Stimulated activated CD8-positive, alpha-beta memory T cell treated with anti-CD3 and anti-CD28 coated beads, Interleukin-4, amount 100 ng/mL, for 24 hours (primary cell): Measurements from ENCODE around the gene TMEM42.

Experiments used
- DNase-seq: peaks from one replicate; pipeline ENCODE4 v3.0.0-alpha.2; 2020; ENCODE audit warnings: low read depth

The TMEM42 gene

GRCh38 chr3:44874308-44874707, 12.6 kb downstream of the TMEM42 start, which contains the start of gene TGM4:
Gene TGM4 (plus strand): TSS chr3:44874608. CDS start chr3:44874679, 71 bp downstream.
- DNase-seq, result no peak

DNA sequence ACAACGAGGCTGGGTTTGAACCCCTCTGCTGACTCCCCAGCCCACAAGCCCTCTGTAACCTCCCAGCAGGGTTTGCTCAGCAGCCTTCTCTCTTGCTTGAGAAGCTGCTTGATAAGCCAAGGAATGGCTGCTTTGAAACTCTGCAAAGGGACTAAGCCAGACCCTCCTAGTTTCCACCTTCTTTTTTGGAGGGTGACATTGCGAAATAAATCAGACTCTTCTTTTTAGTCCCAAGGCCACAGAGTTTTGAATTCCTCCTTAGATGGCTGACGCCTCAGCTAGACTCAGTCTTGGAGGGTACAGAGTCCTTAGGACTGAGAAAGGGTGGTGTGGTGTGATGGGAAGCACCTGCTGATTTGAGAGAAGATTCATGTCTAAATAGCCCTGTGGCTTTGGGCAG, 13.9 kb downstream of the TMEM42 start:
- no peak for DNase-seq

DNA sequence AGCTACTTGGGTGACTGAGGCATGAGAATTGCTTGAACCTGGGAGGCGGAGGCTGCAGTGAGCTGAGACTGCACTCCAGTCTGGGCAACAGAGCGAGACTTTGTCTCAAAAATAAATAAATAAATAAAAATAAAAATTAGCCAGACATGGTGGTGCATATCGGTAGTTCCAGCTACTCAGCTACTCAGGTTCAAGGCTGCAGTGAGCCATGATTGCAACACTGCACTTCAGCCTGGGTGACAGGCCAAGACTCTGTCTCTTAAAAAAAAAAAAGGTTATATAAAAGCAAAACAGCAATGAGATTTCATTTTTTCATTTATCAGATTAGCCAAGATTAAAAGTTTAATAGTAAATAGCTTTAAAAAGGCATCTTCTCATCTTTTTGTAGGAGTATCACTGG, 15.6 kb downstream of the TMEM42 start:
- DNase-seq, result no peak

GRCh38 chr3:44880284-44880683, 18.6 kb downstream of the TMEM42 start:
- no peak for DNase-seq

GRCh38 chr3:44883213-44883955, 21.7 kb downstream of the TMEM42 start:
- DNase-seq, result no peak

DNA sequence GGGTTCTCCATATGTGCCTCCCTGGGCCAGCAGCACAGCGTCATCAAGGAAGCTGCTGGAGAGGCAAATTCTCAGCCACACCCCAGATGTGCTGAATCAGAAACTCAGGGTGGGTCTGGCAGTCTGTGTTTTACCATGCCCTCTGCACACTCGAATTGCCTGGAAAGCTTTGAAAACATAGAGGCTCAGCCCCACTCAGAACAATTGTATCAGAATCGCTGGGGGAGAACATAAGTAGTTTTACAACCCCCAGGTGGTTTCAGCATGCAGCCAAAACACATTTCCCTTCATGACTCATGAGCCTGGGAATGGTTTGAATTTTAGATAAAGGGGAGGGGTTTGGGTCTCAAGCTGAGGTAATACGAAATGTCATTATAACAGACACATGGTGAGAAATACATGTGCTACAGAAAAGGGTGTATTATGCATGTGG, 22.3 kb downstream of the TMEM42 start:
- no peak for DNase-seq

DNA sequence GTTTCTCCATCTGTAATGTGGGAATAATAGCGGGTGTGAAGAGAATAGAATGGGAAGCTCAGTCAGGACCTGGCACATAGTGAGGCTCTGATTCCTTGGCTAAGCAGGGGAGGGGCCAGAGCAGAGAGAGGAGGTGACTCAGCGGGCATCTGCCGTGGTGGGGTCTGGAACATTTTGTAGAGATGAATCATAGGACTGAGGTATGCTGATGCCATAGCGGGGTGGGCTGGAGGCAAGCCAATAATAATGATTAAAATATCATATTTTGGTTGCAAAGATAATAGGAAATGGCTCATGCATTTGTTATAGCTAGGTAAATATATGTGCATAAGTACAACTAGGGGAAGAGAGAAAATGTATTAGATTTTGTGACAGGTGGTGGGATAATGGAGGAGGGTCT, 23.9 kb downstream of the TMEM42 start:
- DNase-seq, result no peak

DNA sequence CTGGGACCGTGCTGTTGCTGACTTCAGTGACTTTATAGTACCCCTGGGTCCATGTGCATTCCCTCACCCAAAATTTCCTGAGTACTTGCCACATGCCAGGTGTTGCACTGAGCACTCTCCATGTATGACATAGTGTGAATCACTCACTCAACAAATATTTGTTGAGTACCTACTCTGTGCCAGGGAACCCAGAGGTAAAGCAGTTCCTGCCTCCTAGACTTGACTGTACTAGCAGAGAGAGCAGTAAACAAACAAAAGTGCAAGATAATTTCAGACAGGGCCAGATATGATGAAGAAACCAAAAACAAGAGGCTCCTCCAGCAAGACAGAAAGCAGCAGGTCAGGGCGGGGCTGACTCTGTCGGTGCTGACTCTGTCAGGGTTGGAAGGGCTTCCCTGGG, 24.8 kb downstream of the TMEM42 start:
- DNase-seq, result no peak

DNA sequence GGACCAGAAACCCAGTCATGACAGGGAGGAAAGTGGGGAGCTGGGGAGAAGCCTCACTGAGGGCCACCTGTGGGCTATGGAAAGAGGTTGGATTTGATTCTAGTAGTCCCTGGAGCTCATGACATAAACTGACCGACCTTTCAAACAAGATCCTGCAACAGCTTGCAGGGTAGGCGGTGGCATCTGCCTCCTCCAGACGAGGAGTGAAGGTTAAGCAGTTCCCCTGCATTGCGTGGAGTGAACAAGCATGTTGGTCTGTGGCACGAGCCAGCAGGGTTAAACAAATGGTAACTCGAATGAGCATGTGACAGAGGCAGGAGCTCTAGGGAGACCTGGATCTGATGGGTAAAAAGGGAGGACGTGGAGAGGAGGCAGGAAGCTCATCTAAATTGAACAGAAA, 25.4 kb downstream of the TMEM42 start:
- DNase-seq, result no peak

DNA sequence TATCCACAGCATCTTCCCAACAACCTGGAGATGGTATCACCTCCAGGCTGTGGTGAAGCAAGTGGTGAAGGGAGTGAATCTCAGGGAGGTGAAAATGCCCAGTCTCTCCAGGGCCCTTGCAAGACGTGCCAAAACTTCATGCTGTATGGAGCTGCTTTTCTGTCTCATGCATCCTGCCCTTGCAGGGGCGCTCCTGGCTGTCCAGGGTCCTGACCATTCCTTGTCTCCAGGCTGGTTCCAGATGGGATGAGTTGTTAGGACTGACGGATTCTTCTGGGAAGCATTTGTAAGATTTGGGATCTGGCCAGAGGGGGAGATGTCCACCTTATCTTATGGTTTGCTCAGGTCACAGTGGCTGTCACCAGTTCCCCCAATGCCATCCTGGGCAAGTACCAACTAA, 28.5 kb downstream of the TMEM42 start:
- no peak for DNase-seq

GRCh38 chr3:44890852-44891251, 29.1 kb downstream of the TMEM42 start:
- no peak for DNase-seq

- DNase-seq, result no peak
Observed at GRCh38 chr3:44892689-44893088, 31.0 kb downstream of the TMEM42 start.

GRCh38 chr3:44893097-44893496, 31.4 kb downstream of the TMEM42 start:
- DNase-seq, result no peak

DNA sequence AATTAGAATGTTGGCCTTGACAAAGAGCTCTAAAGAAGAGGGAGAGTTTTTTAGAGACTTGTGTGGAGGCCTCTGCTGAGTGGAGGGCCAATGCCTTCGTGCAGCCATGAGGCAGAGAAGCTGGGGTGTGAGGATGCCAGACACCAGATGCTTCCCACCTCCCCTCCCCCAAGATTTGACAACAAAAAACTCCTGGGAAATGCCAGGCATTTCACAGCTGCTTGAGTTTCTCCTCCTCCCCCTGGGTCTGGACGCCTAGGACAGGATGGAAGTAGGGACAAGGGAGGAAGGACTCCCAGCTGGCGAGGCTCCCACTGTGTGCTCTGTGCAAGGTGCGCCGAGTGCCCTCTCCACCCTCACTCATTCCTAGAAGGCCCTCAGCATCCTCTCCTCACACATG, 32.8 kb downstream of the TMEM42 start:
- DNase-seq, result no peak

DNA sequence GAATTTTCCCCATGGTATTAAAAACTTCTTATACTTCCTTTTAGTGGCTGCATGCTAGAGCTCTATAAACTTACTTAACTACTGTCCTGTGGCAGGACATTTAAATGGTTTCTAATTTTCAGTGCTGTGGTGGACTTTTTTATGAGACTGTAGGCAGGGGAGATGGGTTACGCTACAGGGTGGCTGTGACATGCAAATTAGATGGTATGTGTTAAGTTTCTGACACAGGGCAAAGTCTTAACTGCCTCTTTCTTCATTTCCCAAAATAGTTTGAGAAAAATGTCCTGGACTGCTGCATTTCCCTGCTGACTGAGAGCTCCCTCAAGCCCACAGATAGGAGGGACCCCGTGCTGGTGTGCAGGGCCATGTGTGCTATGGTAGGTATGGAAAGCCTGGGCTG, 34.7 kb downstream of the TMEM42 start:
- DNase-seq, result no peak

- no peak for DNase-seq
Observed at GRCh38 chr3:44899683-44900367, 38.1 kb downstream of the TMEM42 start.

DNA sequence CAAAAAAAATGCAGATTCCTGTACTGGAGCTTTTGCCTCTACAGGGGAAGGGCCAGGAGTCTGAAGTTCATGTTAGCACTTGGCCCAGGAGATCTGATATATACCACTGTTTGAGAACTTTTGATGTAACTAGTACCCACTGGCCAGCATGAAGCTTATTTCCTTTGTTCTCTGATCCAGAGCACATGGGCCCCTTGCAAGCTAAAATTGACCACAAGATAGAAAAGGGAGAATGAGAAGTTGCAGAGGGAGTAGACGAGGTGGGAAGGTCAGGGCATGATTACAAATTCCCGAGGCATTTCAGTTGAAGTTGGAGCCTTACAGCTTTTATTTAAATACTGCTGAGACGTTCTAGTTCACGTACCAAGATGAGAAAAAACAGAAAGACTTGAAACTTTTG, 40.9 kb downstream of the TMEM42 start:
- DNase-seq, result no peak

- no peak for DNase-seq
Observed at GRCh38 chr3:44903314-44903713, 41.6 kb downstream of the TMEM42 start.

DNA sequence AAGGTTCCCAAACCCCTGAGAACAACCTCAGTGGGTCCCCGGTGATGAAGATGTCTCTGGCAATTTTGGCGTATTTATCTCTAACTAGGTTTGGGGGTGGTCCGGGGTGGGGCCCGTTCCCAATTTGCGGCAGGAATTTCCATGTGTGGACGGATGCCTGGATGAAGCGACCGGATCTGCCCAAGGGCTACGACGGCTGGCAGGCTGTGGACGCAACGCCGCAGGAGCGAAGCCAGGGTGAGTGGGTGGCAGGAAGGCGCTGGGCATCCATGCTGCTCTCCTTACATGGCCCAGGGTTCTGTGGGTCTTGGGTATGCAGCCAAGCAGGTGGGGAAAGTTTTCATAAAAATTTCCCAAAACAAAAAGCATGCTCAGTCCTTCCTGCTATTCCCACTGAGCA, 42.0 kb downstream of the TMEM42 start:
- DNase-seq, result no peak

- no peak for DNase-seq
Observed at GRCh38 chr3:44905446-44906157, 43.9 kb downstream of the TMEM42 start.

DNA sequence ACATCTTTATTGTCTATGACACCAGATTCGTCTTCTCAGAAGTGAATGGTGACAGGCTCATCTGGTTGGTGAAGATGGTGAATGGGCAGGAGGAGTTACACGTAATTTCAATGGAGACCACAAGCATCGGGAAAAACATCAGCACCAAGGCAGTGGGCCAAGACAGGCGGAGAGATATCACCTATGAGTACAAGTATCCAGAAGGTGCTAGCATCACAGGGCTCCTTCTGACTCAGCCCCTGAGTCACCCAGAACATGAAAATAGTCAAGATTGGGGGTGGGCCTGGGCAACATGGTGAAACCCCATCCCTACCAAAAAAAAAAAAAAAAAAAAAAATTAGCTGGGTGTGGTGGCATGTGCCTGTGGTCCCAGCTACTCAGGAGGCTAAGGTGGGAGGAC, 45.3 kb downstream of the TMEM42 start:
- no peak for DNase-seq

DNA sequence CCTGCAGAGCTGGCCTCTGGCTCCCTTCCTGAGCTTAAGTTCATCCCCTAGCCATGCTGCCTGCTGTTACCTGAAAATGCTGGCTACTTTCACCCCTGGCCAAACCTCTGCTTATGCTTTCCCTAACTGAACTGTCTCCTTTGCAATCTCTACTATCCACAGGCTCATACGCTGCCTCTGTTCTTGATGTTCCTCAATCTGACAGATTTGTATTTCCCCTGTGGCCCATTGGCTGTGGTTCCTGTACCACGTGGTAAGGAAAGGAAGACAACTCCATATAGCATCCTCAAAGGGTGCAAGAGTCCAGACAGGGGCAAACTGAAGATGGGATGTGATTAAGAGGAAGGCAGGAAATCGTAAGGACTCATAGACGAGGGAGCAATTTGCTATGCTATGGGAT, 45.9 kb downstream of the TMEM42 start:
- no peak for DNase-seq

GRCh38 chr3:44909063-44909462, 47.4 kb downstream of the TMEM42 start:
- DNase-seq, result no peak
